Mucosa of stomach (tissue), 1 donor: ENCODE measurements around the gene SNRPB2.

Experiments used
- H3K27me3 ChIP-seq: one replicate; pipeline ENCODE4 v1.7.0; 2013; ENCODE audit warnings: mild to moderate bottlenecking, low read length; ENCODE audit not compliant: control insufficient read depth, insufficient read depth
- H3K36me3 ChIP-seq: one replicate; pipeline ENCODE4 v1.7.0; 2013; ENCODE audit warnings: low read length; ENCODE audit not compliant: control insufficient read depth, insufficient read depth
- H3K4me1 ChIP-seq: one replicate; pipeline ENCODE4 v1.7.0; 2013; ENCODE audit warnings: mild to moderate bottlenecking, low read length; ENCODE audit not compliant: control insufficient read depth, insufficient read depth
- H3K4me3 ChIP-seq: one replicate; pipeline ENCODE4 v1.7.0; 2013; ENCODE audit warnings: low read length
- H3K9ac ChIP-seq: one replicate; pipeline ENCODE4 v1.7.0; 2013; ENCODE audit warnings: mild to moderate bottlenecking, low read length, moderate library complexity
- H3K9me3 ChIP-seq: one replicate; pipeline ENCODE4 v1.7.0; 2013; ENCODE audit warnings: mild to moderate bottlenecking, low read length, moderate library complexity; ENCODE audit not compliant: control insufficient read depth
- donor health status: Pancreatic carcinoma.

Gene SNRPB2

GRCh38 chr20:16761305-16761829 lies 31.5 kb downstream of the SNRPB2 start:
- Histone ChIP-seq H3K4me1 (no peaks in the 10 kb centered on the region), H3K9me3 (no peaks in the 10 kb centered on the region), H3K4me3 (no peak overlapping the region), H3K9ac (no peak overlapping the region), H3K27me3 (no peaks in the 10 kb centered on the region), H3K36me3 (no peaks in the 10 kb centered on the region)

GRCh38 chr20:16764560-16764959 lies 34.7 kb downstream of the SNRPB2 start:
- Histone ChIP-seq H3K9ac (no peak overlapping the region), H3K4me3 (no peak overlapping the region), H3K4me1 (no peaks in the 10 kb centered on the region), H3K9me3 (no peaks in the 10 kb centered on the region), H3K27me3 (peaks cover 5% of the 10 kb centered on the region), H3K36me3 (no peaks in the 10 kb centered on the region)

- Histone ChIP-seq H3K9me3 (no peaks in the 10 kb centered on the region), H3K4me3 (no peak overlapping the region), H3K9ac (no peak overlapping the region), H3K36me3 (no peaks in the 10 kb centered on the region), H3K4me1 (no peaks in the 10 kb centered on the region), H3K27me3 (peaks cover 5% of the 10 kb centered on the region)
Measured at GRCh38 chr20:16771213-16771612, 41.4 kb downstream of the SNRPB2 start.

GRCh38 chr20:16775961-16776360 lies 46.1 kb downstream of the SNRPB2 start:
- Histone ChIP-seq H3K27me3 (no peaks in the 10 kb centered on the region), H3K9me3 (no peaks in the 10 kb centered on the region), H3K4me3 (no peak overlapping the region), H3K4me1 (no peaks in the 10 kb centered on the region), H3K9ac (no peak overlapping the region), H3K36me3 (no peaks in the 10 kb centered on the region)

GRCh38 chr20:16777126-16777525 lies 47.3 kb downstream of the SNRPB2 start:
- H3K36me3 ChIP-seq, result no peaks in the 10 kb centered on the region
- no peaks in the 10 kb centered on the region for H3K9me3 ChIP-seq

GRCh38 chr20:16778159-16778558 lies 48.3 kb downstream of the SNRPB2 start:
- no peaks in the 10 kb centered on the region for H3K36me3 ChIP-seq

More at GRCh38 chr20:16777126-16777525, 47.3 kb downstream of the SNRPB2 start:
- no peaks in the 10 kb centered on the region for H3K27me3 ChIP-seq
- no peaks in the 10 kb centered on the region for H3K4me1 ChIP-seq
- H3K9ac ChIP-seq, result no peak overlapping the region
- H3K4me3 ChIP-seq, result no peak overlapping the region

GRCh38 chr20:16781496-16781895 lies 51.7 kb downstream of the SNRPB2 start:
- no peaks in the 10 kb centered on the region for H3K4me1 ChIP-seq
- no peak overlapping the region for H3K9ac ChIP-seq
- H3K9me3 ChIP-seq, result no peaks in the 10 kb centered on the region
- H3K4me3 ChIP-seq, result no peak overlapping the region
- no peaks in the 10 kb centered on the region for H3K36me3 ChIP-seq
- no peaks in the 10 kb centered on the region for H3K27me3 ChIP-seq

More at GRCh38 chr20:16778159-16778558, 48.3 kb downstream of the SNRPB2 start:
- H3K27me3 ChIP-seq, result no peaks in the 10 kb centered on the region
- no peak overlapping the region for H3K9ac ChIP-seq
- H3K4me1 ChIP-seq, result no peaks in the 10 kb centered on the region
- H3K4me3 ChIP-seq, result no peak overlapping the region
- H3K9me3 ChIP-seq, result no peaks in the 10 kb centered on the region

GRCh38 chr20:16785226-16785625 lies 55.4 kb downstream of the SNRPB2 start:
- H3K4me1 ChIP-seq, result no peaks in the 10 kb centered on the region
- no peaks in the 10 kb centered on the region for H3K9me3 ChIP-seq
- no peaks in the 10 kb centered on the region for H3K27me3 ChIP-seq
- H3K4me3 ChIP-seq, result no peak overlapping the region
- no peak overlapping the region for H3K9ac ChIP-seq
- no peaks in the 10 kb centered on the region for H3K36me3 ChIP-seq
